HG03469 (cell line): ENCODE results near the gene RGP1.

Source experiments
- ATAC-seq: cut with Tn5 transposase; IDR thresholded peaks from one replicate; pipeline ENCODE4 v1.9.1; 2021; ENCODE audit warnings: mild to moderate bottlenecking, moderate library complexity, moderate number of reproducible peaks; ENCODE audit not compliant: unreplicated experiment

Gene RGP1

DNA sequence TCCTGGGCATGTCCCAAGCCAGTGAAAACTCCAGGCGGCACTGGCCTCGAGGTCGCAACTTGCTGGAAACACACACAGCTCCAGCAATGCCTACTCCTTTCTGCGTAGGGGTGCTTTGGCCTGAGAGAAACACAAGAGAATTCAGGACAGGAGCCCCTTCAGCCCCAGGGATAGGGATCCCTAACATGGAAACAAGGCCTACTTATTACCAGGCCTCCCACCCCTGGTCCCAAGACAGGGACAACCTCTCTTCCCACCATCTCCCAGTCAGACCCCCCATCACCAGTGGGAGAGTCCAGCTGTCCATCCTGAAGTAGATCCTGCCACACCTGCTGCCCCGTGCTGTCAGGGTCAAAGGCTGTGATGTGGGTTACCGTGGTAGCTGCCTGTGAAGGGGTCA lies 8.8 kb upstream of the RGP1 start:
- ATAC-seq: no peak

- ATAC-seq: no peak
Observed at GRCh38 chr9:35741740-35742139, 7.3 kb upstream of the RGP1 start.

- ATAC-seq: no peak
Observed at GRCh38 chr9:35743452-35743851, 5.6 kb upstream of the RGP1 start.

- no peak for ATAC-seq
Observed at GRCh38 chr9:35743880-35744518, 5.1 kb upstream of the RGP1 start.

DNA sequence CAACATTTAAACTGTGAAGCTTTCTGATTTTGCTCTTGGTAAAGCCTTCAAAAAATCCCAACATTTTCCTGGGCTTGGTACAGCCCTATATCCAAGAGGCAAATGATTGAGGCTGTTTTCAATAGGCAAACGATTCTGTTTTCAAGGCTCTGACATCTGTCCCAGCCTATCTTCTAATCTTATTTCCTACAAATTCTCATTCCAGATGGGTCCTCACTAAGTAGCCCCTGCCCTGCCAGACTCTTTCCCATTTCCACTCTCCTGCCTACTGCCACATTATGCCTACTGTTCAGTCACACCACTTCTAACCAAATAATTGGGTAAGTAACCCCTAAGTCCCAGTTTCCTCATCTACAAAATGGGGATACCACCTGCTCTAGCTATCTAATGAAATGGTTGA lies 3.5 kb upstream of the RGP1 start:
- no peak for ATAC-seq

DNA sequence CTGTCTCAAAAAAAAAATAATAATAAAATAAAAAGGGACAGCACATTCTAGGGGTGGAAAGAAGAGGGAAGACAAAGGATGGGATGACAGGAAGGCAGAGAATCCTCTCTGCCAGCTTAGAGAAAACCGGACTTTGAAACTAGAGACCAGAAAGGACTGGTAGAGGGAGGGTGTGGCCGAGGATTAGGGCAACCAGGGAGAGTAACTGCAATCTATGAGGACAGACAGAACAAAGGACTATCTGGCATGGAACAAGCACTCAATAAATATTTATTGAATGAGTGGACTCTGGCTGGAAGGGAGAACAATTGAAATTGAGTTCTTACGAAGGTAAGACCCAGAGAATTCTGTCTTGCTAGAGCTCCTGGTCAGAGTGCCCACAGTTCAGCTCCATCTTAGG lies 2.5 kb upstream of the RGP1 start:
- no peak for ATAC-seq

DNA sequence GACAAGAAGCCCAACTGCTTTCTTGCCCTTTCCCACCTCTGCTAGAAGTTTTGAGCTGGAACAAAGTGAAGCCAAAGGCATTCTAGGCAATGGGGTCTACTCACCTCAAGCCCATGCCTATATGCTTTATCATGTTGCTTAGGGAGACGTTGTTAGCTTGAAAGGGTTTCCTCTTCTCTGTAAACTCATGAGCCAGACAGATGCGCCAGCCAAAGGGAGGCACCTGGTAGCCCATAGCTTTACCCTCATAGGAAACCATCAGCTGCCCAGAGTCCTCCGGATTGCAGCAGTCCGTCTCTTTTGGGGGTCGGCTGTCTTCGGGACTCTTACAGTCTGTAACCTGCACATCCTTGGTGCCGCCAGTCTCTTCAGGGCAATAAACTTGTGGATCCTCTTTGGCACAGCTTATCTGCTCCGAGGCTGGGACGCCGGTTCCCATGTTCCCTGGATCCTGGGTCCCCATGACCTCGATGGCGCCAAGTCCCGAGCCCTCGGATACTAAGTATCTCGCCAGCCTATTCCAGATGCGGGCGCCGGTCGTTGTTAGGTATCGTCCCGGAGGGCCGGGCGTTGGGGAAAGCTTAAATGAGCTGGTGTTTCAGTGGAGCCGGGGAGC lies 737 bp upstream of the RGP1 start:
- no peak for ATAC-seq

- no peak for ATAC-seq
Observed at GRCh38 chr9:35749515-35750255, 598 bp downstream of the RGP1 start.

- no peak for ATAC-seq
Observed at GRCh38 chr9:35750256-35750531, 1.1 kb downstream of the RGP1 start.

DNA sequence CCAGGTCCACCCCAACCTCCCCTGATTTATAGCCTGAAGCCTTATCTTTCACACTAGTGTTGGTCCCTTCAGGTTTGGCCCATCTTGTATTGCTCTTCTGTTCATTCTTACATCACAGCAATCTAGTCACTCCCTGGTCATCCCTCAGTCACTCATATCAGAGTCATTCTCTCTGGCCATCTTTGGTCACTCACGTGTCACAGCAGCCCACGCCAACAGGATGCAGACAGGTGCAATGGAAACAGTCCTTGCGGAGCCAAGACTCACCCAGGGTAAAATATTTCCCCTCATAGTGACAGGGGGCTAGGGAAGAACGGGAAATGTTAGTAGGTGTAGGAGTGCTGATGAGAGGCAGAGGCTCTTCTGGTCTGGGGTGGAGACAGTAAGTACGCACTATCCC lies 4.4 kb downstream of the RGP1 start:
- ATAC-seq: no peak

GRCh38 chr9:35754264-35754663 lies 5.2 kb downstream of the RGP1 start, which contains the start of gene MSMP:
MSMP (minus strand) TSS chr9:35754276; CDS start chr9:35754129, 147 bp downstream.
- no peak for ATAC-seq

DNA sequence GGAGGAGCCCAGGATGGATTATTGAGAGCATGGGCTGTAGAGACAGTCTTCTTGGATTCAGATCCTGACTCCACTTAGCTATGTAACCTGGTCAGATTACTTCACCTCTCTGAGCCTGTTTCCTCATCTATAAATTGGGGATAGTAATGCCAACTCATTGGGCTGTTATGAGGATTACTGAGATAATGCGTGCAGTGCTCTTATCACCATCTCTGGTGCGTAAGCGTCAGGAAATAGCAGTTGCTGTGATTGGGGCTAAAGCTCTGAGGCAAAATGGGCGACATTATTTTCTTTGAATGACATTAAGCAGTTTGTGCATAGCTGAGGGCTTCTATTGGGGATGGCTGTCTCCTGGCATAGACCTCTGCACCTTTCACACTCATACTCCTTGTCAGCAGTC lies 6.0 kb downstream of the RGP1 start:
- no peak for ATAC-seq

GRCh38 chr9:35756275-35757225 lies 7.5 kb downstream of the RGP1 start:
- no peak for ATAC-seq

GRCh38 chr9:35757226-35757891 lies 8.3 kb downstream of the RGP1 start:
- ATAC-seq: no peak

DNA sequence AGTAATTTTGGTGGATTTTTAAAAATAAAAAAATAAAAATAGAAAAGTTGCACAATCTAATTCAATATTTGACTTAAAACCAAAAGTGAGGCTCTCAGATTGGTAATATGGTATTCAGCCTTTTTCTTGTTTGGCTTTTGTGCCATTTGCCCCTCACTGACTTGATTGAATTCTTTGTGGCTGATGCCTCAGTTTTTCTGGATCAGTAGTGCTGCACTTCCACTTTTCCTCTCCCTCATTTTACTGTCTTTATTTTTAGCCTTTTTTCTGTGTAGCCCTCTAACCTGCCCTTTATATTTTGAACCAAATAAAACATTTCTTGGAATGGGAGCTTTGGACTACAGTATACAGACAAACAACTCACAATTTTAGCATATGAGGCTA lies 8.8 kb downstream of the RGP1 start:
- ATAC-seq: no peak

GRCh38 chr9:35758475-35759050 lies 9.5 kb downstream of the RGP1 start:
- ATAC-seq: no peak

GRCh38 chr9:35759795-35760194 lies 10.7 kb downstream of the RGP1 start:
- no peak for ATAC-seq

DNA sequence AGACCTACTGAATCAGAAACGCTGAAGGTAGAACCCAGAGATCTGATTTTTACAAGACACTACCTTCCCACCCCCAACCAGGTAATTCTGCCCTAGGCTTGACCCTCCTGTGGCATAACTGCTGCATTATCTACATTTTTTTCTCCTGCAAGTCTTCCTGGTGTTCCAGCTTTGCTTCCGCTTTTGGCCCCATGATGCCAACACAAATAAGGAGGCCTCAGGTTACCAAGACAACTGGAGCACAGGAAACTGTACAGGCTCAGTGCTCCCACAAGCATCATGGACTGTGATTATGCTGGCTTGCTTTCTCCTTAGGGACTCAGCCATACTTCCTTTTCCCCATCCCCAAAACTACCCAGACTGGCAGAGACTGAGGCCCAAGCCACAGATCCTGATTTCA lies 11.6 kb downstream of the RGP1 start:
- no peak for ATAC-seq

- no peak for ATAC-seq
Observed at GRCh38 chr9:35763181-35763580, 14.1 kb downstream of the RGP1 start.

GRCh38 chr9:35763803-35764202 lies 14.7 kb downstream of the RGP1 start:
- ATAC-seq: no peak
